ENCODE measurements around the gene PIK3R6.
"Not testable (repeated sequence)": the region's sequence is repeated elsewhere in the genome, so short reads cannot be mapped to it uniquely, and the experiment has no call there.

The PIK3R6 gene

GRCh38 chr17:8859804-8860430, 7.6 kb downstream of the PIK3R6 start:
- no peak for TF ChIP-seq CTCF (conservative IDR thresholded peaks at IDR 0.05; ENCODE audit: low read depth, low read length)
- H3K4me3 ChIP-seq (ENCODE audit: low read length), result no peak overlapping the region
- no peak for DNase-seq (ENCODE audit: low read depth)

GRCh38 chr17:8859027-8859803, 8.3 kb downstream of the PIK3R6 start:
- H3K4me3 ChIP-seq (ENCODE audit: low read length), result no peak overlapping the region
- TF ChIP-seq CTCF (conservative IDR thresholded peaks at IDR 0.05; ENCODE audit: low read depth, low read length), result no peak
- no peak for DNase-seq (ENCODE audit: low read depth)

- no peak for TF ChIP-seq CTCF (conservative IDR thresholded peaks at IDR 0.05; ENCODE audit: low read depth, low read length)
- no peak for DNase-seq (ENCODE audit: low read depth)
- no peak overlapping the region for H3K4me3 ChIP-seq (ENCODE audit: low read length)
Observed at GRCh38 chr17:8857919-8858318, 9.6 kb downstream of the PIK3R6 start.

GRCh38 chr17:8856869-8857575, 10.5 kb downstream of the PIK3R6 start:
- TF ChIP-seq CTCF (conservative IDR thresholded peaks at IDR 0.05; ENCODE audit: low read depth, low read length), result no peak
- no peak overlapping the region for H3K4me3 ChIP-seq (ENCODE audit: low read length)
- no peak for DNase-seq (ENCODE audit: low read depth)

GRCh38 chr17:8856205-8856603, 11.3 kb downstream of the PIK3R6 start:
- H3K4me3 ChIP-seq (ENCODE audit: low read length); DNase-seq (ENCODE audit: low read depth): not testable (repeated sequence)

- TF ChIP-seq CTCF (conservative IDR thresholded peaks at IDR 0.05; ENCODE audit: low read depth, low read length), result no peak
- H3K4me3 ChIP-seq (ENCODE audit: low read length), result no peak overlapping the region
- no peak for DNase-seq (ENCODE audit: low read depth)
Observed at GRCh38 chr17:8855477-8856204, 11.8 kb downstream of the PIK3R6 start.

- no peak for TF ChIP-seq CTCF (conservative IDR thresholded peaks at IDR 0.05; ENCODE audit: low read depth, low read length)
- DNase-seq (ENCODE audit: low read depth), result no peak
- no peak overlapping the region for H3K4me3 ChIP-seq (ENCODE audit: low read length)
Observed at GRCh38 chr17:8851600-8851999, 15.9 kb downstream of the PIK3R6 start.
